ENCODE results near the gene TUBB1.

TUBB1 gene

DNA sequence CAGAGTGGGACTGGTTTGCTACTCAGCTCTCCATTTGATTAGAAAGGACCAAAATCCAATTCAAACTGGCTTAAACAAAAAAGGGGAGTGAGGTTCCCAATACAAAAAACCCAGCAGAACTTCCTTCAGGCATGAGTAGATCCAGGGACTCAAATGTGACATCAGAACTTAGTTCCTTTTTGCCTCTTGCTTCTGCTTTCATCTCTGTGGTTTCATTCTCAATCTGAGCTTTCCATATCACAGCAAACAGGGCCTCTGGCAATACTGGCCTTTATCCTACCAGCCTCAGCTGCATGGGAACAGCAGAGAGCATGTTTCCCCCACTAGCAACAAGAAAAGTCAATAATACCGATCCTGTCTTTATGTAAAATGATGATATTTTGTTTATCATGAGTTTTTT, 52.0 kb downstream of the TUBB1 start:
- no peak for DNase-seq (ENCODE audit: extremely low read depth in 1 of 2, low read depth in 1 of 2)

DNA sequence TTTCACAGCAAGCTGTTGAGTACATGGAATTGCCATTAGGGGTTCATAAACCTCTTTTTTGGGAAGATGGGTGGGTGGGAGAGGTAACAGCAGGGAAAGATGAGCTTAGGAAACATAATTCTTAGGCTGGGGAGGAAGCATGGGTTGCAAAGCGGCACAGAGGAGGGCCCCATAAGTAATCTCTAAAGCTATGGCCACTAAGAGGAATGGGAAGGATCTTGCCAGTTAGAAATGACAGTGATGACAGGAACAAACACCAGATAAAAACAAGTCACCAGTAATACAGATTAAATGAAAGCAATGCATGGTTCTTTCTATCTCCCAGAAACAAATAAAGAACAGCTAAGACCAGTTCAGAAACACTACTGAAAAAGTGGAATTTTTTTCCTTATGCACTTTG, 54.4 kb downstream of the TUBB1 start:
- DNase-seq (ENCODE audit: extremely low read depth in 1 of 2, low read depth in 1 of 2) = no peak

DNA sequence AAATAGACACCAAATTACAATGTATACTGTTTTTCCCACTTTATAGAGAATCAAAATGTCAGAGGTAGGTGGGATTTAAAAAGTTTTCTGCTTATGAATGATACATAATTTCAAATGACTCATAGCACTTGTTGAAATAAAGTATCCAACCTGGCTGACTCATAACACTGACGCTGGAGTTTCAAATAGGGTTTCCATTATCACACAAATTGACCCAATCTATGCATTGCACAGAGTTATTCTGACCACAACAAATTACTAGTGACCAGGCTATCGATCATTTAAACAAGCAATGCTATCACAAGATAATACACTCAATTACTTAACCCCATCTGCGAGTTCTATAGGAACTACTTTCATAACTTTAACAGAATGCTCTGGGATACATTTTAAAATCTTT, 55.2 kb downstream of the TUBB1 start:
- no peak for DNase-seq (ENCODE audit: extremely low read depth in 1 of 2, low read depth in 1 of 2)

DNA sequence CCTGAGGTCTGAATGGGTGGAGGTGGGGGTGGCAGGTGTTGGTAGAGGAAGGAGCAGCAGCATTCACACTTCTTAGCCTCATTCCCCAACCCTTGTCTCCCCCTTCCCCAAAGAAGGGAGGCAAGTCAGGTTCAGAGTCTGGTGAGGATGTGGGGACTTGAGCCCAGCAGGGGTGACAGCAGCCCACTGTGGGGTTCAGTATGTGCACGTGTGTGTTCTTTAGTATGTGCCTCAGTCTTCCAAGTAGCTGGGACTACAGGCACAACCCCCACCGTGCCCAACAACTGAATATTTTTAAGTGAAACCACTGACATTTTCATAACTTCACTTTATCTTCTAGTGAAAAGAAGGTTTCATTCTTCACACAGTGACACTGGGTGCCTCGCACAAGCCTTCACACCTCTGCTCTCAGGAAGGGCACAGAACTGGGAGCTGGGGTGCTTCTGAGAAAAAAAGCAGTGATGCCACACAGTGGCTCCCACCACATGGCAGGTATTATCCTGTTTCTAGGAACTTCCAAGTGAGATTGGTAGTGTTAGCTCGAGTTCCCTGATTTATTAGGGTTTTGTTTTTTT, 56.8 kb downstream of the TUBB1 start:
- no peak for DNase-seq (ENCODE audit: extremely low read depth in 1 of 2, low read depth in 1 of 2)
